MG63 (cell line): ENCODE measurements around the gene RMRP. TPM values are rescaled to one million over a fixed set of nuclear protein-coding genes. Genes with fewer than 3 reads are reported as not detected.
A peak's percentile ranks its signal among the peaks of the same experiment; 100 is the strongest.

Experiments
- DNase-seq: peaks from one replicate; pipeline ENCODE4 v3.0.0-alpha.2; 2020
- H3K27me3 ChIP-seq: fragments of 250-450 bp; sonication (Bioruptor Pico); 2 replicates; pipeline ENCODE4 v1.5.1; 2020; ENCODE audit warnings: mild to moderate bottlenecking, moderate library complexity
- H3K36me3 ChIP-seq: fragments of 250-450 bp; sonication (Bioruptor Pico); 2 replicates; pipeline ENCODE4 v1.5.1; 2020; ENCODE audit warnings: mild to moderate bottlenecking, moderate library complexity
- H3K4me3 ChIP-seq: fragments of 250-450 bp; sonication (Bioruptor Pico); 2 replicates; pipeline ENCODE4 v1.5.1; 2020; ENCODE audit warnings: mild to moderate bottlenecking, moderate library complexity
- H3K9me3 ChIP-seq: fragments of 250-450 bp; sonication (Bioruptor Pico); 2 replicates; pipeline ENCODE4 v1.5.1; 2020; ENCODE audit warnings: mild to moderate bottlenecking, moderate library complexity
- total RNA-seq: library from RNA; depleted of rRNA; stranded (reverse); fragments of >200 nt; shearing (Covaris generic); gene quantifications from 2 replicates; pipeline ENCODE4 v1.2.3, GENCODE V29; 2014; ENCODE audit warnings: low replicate concordance

The RMRP gene
- total RNA-seq, 1 experiment from 2014 or later = 15,182 TPM

- no peaks in the 10 kb centered on the region for H3K9me3 ChIP-seq
- no peak overlapping the region for H3K4me3 ChIP-seq
- no peak for DNase-seq
- H3K36me3 ChIP-seq = no peaks in the 10 kb centered on the region
- no peaks in the 10 kb centered on the region for H3K27me3 ChIP-seq
Measured at GRCh38 chr9:35675732-35676392, 18.0 kb upstream of the RMRP start.

GRCh38 chr9:35675204-35675603 lies 17.4 kb upstream of the RMRP start:
- no peaks in the 10 kb centered on the region for H3K9me3 ChIP-seq
- no peaks in the 10 kb centered on the region for H3K36me3 ChIP-seq
- H3K4me3 ChIP-seq = no peak overlapping the region
- DNase-seq = no peak
- no peaks in the 10 kb centered on the region for H3K27me3 ChIP-seq

GRCh38 chr9:35674025-35674361 lies 16.2 kb upstream of the RMRP start:
- no peaks in the 10 kb centered on the region for H3K27me3 ChIP-seq
- no peak overlapping the region for H3K4me3 ChIP-seq
- no peaks in the 10 kb centered on the region for H3K36me3 ChIP-seq
- no peaks in the 10 kb centered on the region for H3K9me3 ChIP-seq
- DNase-seq = no peak

GRCh38 chr9:35673132-35674024 lies 15.6 kb upstream of the RMRP start, which contains the start of gene CA9:
Gene CA9 (plus strand): TSS chr9:35673928. CDS start chr9:35673960, 32 bp downstream.
- Histone ChIP-seq H3K9me3 (no peaks in the 10 kb centered on the region), H3K27me3 (no peaks in the 10 kb centered on the region), H3K4me3 (no peak within 1 kb of the TSS), H3K36me3 (no peaks in the 10 kb centered on the region)
- DNase-seq = peak; percentile 76

GRCh38 chr9:35669331-35670145 lies 11.7 kb upstream of the RMRP start:
- Histone ChIP-seq H3K4me3 (no peak overlapping the region), H3K36me3 (peaks cover under 1% of the 10 kb centered on the region; the same call in 1 of the 2 replicates), H3K9me3 (no peaks in the 10 kb centered on the region), H3K27me3 (no peaks in the 10 kb centered on the region)
- DNase-seq = no peak

- no peak for DNase-seq
- no peaks in the 10 kb centered on the region for H3K27me3 ChIP-seq
- peaks cover 17% of the 10 kb centered on the region for H3K36me3 ChIP-seq
- H3K9me3 ChIP-seq = no peaks in the 10 kb centered on the region
- H3K4me3 ChIP-seq = no peak overlapping the region
Measured at GRCh38 chr9:35667939-35668338, 10.1 kb upstream of the RMRP start.

- Histone ChIP-seq H3K27me3 (no peaks in the 10 kb centered on the region), H3K9me3 (no peaks in the 10 kb centered on the region), H3K36me3 (peaks cover 31% of the 10 kb centered on the region), H3K4me3 (no peak overlapping the region)
- no peak for DNase-seq
Measured at GRCh38 chr9:35666549-35666948, 8.7 kb upstream of the RMRP start.

- no peaks in the 10 kb centered on the region for H3K9me3 ChIP-seq
- H3K36me3 ChIP-seq = peaks cover 36% of the 10 kb centered on the region
- no peaks in the 10 kb centered on the region for H3K27me3 ChIP-seq
- no peak overlapping the region for H3K4me3 ChIP-seq
- DNase-seq = peak; percentile 67
Measured at GRCh38 chr9:35666045-35666444, 8.2 kb upstream of the RMRP start.

GRCh38 chr9:35665471-35665818 lies 7.6 kb upstream of the RMRP start:
- H3K4me3 ChIP-seq = peak overlapping the region; percentile 68
- H3K36me3 ChIP-seq = peaks cover 42% of the 10 kb centered on the region
- H3K27me3 ChIP-seq = no peaks in the 10 kb centered on the region
- no peaks in the 10 kb centered on the region for H3K9me3 ChIP-seq
- DNase-seq = no peak

GRCh38 chr9:35664531-35665470 lies 7.0 kb upstream of the RMRP start, which contains the start of gene ARHGEF39:
Gene ARHGEF39 (minus strand): TSS chr9:35665195. CDS start chr9:35665169, 26 bp downstream.
- no peaks in the 10 kb centered on the region for H3K27me3 ChIP-seq
- H3K4me3 ChIP-seq = peak within 1 kb of the TSS; percentile 68
- H3K36me3 ChIP-seq = peaks cover 48% of the 10 kb centered on the region
- H3K9me3 ChIP-seq = no peaks in the 10 kb centered on the region
- peak; percentile 98 for DNase-seq

GRCh38 chr9:35662437-35662836 lies 4.6 kb upstream of the RMRP start:
- Histone ChIP-seq H3K4me3 (no peak overlapping the region), H3K27me3 (no peaks in the 10 kb centered on the region), H3K9me3 (no peaks in the 10 kb centered on the region), H3K36me3 (peaks cover 62% of the 10 kb centered on the region)
- DNase-seq = no peak

- Histone ChIP-seq H3K36me3 (peaks cover 62% of the 10 kb centered on the region), H3K4me3 (no peak overlapping the region), H3K9me3 (no peaks in the 10 kb centered on the region), H3K27me3 (no peaks in the 10 kb centered on the region)
- DNase-seq = no peak
Measured at GRCh38 chr9:35661756-35662350, 4.0 kb upstream of the RMRP start.

GRCh38 chr9:35660966-35661415 lies 3.2 kb upstream of the RMRP start:
- H3K36me3 ChIP-seq = peaks cover 62% of the 10 kb centered on the region
- no peak overlapping the region for H3K4me3 ChIP-seq
- no peaks in the 10 kb centered on the region for H3K27me3 ChIP-seq
- H3K9me3 ChIP-seq = no peaks in the 10 kb centered on the region
- no peak for DNase-seq

- Histone ChIP-seq H3K36me3 (peaks cover 59% of the 10 kb centered on the region), H3K9me3 (no peaks in the 10 kb centered on the region), H3K4me3 (peak overlapping the region; percentile 83), H3K27me3 (no peaks in the 10 kb centered on the region)
- DNase-seq = peak; percentile 51
Measured at GRCh38 chr9:35659340-35659739, 1.5 kb upstream of the RMRP start.

GRCh38 chr9:35658968-35659220 lies 1.1 kb upstream of the RMRP start:
- Histone ChIP-seq H3K36me3 (peaks cover 55% of the 10 kb centered on the region), H3K27me3 (no peaks in the 10 kb centered on the region), H3K9me3 (no peaks in the 10 kb centered on the region), H3K4me3 (peak overlapping the region; percentile 83)
- peak; percentile 90 for DNase-seq
